Peyer's patch (tissue), 4 donors: ENCODE measurements around the gene ARCN1. TPM values are rescaled to one million over a fixed set of nuclear protein-coding genes. Genes with fewer than 3 reads are reported as not detected.
A peak's percentile ranks its signal among the peaks of the same experiment; 100 is the strongest.

ENCODE experiments used
- DNase-seq, 3 donors: peaks; one replicate each; pipeline ENCODE4 v3.0.0-alpha.2; 2017 to 2019
- H3K27ac ChIP-seq, 4 donors: fragments of 200-600 bp; sonication (generic); one replicate each; pipeline ENCODE4 v1.5.1; 2016 to 2019
- H3K27me3 ChIP-seq, 2 donors: fragments of 200-600 bp; sonication (generic); one replicate each; pipeline ENCODE4 v1.5.1; 2019
- H3K36me3 ChIP-seq, 3 donors: fragments of 200-600 bp; sonication (generic); one replicate each; pipeline ENCODE4 v1.5.1; 2016 to 2019
- H3K4me1 ChIP-seq, 4 donors: fragments of 200-600 bp; sonication (generic); one replicate each; pipeline ENCODE4 v1.5.1; 2016 to 2019
- H3K4me3 ChIP-seq, 4 donors: fragments of 200-600 bp; sonication (generic); 1 replicate in 3 of 4; 2 replicates in 1 of 4; pipeline ENCODE4 v1.5.1; 2016 to 2019; ENCODE audit warnings: mild to moderate bottlenecking in 1 of 4
- H3K9me3 ChIP-seq, 4 donors: fragments of 200-600 bp; sonication (generic); one replicate each; pipeline ENCODE4 v1.5.1; 2016 to 2019; ENCODE audit warnings: mild to moderate bottlenecking in 1 of 4
- POLR2A ChIP-seq, 2 donors: fragments of 450-650 bp; IDR thresholded peaks; one replicate each; pipeline ENCODE4 v1.5.1; 2017; ENCODE audit warnings: antibody characterized with exemption in 2 of 2, mild to moderate bottlenecking in 2 of 2, moderate library complexity in 2 of 2
- total RNA-seq, 4 donors: library from RNA; depleted of rRNA; stranded (reverse); fragments of >200 nt; gene quantifications; one replicate each; pipeline ENCODE4 v1.1.0, GENCODE V29; 2016
- TF ChIP-seq, protein P1 (sequence below), 6 experiments: fragments of 450-650 bp in 4 of 6; fragments of 200-600 bp in 2 of 6; sonication (generic) in 1 of 6; IDR thresholded peaks; one replicate each; pipeline ENCODE4 v1.5.1; 2017 to 2019; ENCODE audit warnings: antibody characterized with exemption in 6 of 6, mild to moderate bottlenecking in 3 of 6, moderate library complexity in 1 of 6

The ARCN1 gene
- total RNA-seq, 4 donors from 2014 or later = 54.5 to 116 (median 91.0) TPM

DNA sequence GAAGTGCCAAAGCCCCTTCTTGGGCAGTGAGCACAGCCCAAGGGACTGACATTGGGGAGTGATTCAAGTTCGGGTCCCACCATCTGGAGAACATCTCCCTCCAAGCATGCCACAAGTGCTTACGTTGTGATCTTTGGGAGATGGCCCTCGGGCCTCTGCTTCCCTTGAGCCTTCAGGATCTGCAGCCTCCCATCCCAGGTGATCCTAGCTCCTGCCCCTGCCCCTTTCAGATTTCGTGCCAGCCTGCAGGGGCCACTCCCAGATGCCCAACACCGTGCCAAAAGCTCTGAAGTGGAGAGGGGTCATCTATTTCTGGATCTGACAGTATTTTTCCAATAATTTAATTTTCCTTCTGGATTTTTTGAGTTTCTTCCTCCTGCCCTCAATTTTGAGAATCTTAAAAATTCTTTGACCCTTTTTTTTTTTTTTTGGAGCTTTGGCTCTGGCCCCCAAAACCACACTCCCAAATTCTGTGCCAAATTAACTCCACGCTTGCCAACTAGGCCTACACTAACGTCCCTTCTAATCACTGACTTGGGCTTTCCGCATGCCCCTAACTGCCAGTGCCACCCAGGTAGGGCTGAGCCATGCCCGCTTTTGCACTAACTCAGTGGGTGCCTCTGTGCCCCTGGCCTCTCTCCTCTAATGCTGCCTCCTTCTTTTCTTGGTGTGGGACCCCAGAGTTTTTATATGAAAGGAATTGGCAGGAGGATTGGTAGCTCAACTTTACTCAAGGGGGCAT is 60.5 kb downstream of the ARCN1 start:
- peaks cover 0 to 16% (median 0%) of the 10 kb centered on the region in 3 donors for H3K36me3 ChIP-seq
- no peak overlapping the region for H3K4me3 ChIP-seq
- DNase-seq = no peak
- TF ChIP-seq POLR2A (IDR thresholded peaks at IDR 0.05) = no peak
- TF ChIP-seq, protein P1, sequence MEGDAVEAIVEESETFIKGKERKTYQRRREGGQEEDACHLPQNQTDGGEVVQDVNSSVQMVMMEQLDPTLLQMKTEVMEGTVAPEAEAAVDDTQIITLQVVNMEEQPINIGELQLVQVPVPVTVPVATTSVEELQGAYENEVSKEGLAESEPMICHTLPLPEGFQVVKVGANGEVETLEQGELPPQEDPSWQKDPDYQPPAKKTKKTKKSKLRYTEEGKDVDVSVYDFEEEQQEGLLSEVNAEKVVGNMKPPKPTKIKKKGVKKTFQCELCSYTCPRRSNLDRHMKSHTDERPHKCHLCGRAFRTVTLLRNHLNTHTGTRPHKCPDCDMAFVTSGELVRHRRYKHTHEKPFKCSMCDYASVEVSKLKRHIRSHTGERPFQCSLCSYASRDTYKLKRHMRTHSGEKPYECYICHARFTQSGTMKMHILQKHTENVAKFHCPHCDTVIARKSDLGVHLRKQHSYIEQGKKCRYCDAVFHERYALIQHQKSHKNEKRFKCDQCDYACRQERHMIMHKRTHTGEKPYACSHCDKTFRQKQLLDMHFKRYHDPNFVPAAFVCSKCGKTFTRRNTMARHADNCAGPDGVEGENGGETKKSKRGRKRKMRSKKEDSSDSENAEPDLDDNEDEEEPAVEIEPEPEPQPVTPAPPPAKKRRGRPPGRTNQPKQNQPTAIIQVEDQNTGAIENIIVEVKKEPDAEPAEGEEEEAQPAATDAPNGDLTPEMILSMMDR (IDR thresholded peaks at IDR 0.05) = no peak
- H3K9me3 ChIP-seq = no peaks in the 10 kb centered on the region
- H3K27ac ChIP-seq = no peak overlapping the region
- no peaks in the 10 kb centered on the region for H3K27me3 ChIP-seq
- peaks cover 0 to 66% (median 4%) of the 10 kb centered on the region in 4 donors for H3K4me1 ChIP-seq

DNA sequence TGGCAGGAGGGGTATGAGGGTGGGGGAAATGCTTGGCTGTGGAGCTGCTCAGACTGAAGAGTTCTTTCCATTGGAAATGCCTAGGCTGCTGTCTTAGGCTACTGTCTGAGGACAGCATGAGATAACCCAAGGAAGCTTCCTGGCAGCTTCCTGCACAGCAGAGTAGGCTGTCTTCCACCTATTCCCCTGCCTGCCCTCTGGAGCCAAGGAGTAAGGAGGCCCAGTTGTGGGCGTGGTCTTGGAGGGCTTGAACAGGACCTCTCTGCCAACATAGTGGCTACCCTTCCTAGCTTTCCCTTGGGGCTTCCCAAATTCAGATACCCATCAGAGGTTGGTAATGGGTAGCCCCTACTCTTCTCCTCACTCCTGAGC is 61.1 kb downstream of the ARCN1 start:
- DNase-seq = no peak
- no peaks in the 10 kb centered on the region for H3K9me3 ChIP-seq
- no peaks in the 10 kb centered on the region for H3K27me3 ChIP-seq
- H3K36me3 ChIP-seq = peaks cover 0 to 11% (median 0%) of the 10 kb centered on the region in 3 donors
- no peak overlapping the region for H3K27ac ChIP-seq
- no peak overlapping the region for H3K4me3 ChIP-seq
- peaks cover 0 to 66% (median 4%) of the 10 kb centered on the region in 4 donors for H3K4me1 ChIP-seq
- TF ChIP-seq, protein P1 (IDR thresholded peaks at IDR 0.05) = no peak
- TF ChIP-seq POLR2A (IDR thresholded peaks at IDR 0.05) = no peak

DNA sequence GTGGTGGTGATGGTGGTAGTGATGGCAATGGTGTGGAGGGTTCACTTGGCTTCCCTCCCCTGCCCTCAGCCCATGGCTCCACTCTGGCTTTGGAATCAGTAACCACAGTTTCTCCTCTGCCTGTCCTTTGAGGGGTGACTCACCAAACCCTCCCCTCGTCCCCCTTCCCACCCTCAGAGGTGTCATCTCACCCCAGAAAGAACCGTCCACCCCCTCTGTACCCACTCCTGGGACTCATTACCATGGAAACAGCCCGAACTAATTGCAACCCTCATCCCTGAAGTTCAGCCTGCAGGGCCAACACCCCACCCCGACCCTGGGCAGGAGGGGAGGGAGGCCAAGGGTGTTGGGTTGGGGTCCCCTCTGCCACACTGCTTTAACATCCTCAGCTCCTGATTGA is 61.8 kb downstream of the ARCN1 start:
- H3K27me3 ChIP-seq = no peaks in the 10 kb centered on the region
- peaks cover 0 to 8% (median 0%) of the 10 kb centered on the region in 3 donors for H3K36me3 ChIP-seq
- DNase-seq = no peak
- no peaks in the 10 kb centered on the region for H3K9me3 ChIP-seq
- H3K4me1 ChIP-seq = peaks cover 0 to 66% (median 4%) of the 10 kb centered on the region in 4 donors
- TF ChIP-seq POLR2A (IDR thresholded peaks at IDR 0.05) = no peak
- TF ChIP-seq, protein P1 (IDR thresholded peaks at IDR 0.05) = no peak
- H3K27ac ChIP-seq = peak overlapping the region in 2 of 4 donors; percentile 46 to 63
- no peak overlapping the region for H3K4me3 ChIP-seq

DNA sequence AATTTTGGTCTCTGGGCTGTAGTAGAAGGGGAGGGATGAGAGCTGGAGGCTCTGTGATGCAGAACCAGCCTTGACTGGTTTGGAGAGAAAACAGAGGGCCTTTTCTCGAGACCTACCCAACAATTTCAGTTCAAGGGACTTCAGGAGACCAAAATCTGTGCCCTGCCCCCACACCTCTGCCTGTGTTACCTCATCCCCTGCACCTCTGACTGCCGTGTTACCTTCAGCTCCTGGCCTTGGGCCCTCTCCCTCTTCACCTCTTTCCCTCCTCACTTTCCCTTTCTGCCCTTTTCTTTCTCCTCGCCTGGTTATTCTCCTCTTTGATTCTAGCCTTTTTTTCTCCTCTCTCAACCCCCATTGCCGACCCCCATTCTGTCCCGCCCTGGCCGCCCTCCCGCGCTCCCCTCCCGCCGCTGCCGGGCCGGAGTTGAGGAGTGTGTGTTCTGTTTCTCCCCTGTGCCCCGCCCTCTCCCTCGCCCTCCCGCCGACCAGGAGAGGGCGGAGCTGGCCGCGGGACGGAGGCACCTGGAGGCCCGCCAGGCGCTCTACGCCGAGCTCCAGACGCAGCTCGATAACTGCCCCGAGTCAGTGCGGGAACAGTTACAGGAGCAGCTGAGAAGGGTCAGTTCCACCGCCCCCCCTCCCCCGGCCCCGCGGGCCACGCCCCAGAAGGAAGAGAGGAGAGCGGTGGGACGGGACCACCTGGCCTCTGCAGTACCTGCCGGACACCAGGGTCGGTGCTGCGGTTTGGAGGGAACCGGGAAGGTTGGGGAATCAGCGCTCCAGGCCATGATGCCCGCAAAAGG is 62.4 kb downstream of the ARCN1 start:
- TF ChIP-seq POLR2A (IDR thresholded peaks at IDR 0.05) = no peak
- TF ChIP-seq, protein P1 (IDR thresholded peaks at IDR 0.05) = peak in 3 of 6 experiments; percentile 38 to 57 (median 42)
- peak; percentile 32 to 89 (median 87) for DNase-seq
- H3K4me1 ChIP-seq = peaks cover 0 to 61% (median 4%) of the 10 kb centered on the region in 4 donors
- no peaks in the 10 kb centered on the region for H3K9me3 ChIP-seq
- H3K4me3 ChIP-seq = peak overlapping the region in 3 of 4 donors; percentile 15 to 42 (median 27)
- H3K36me3 ChIP-seq = peaks cover 0 to 8% (median 0%) of the 10 kb centered on the region in 3 donors
- H3K27ac ChIP-seq = peak overlapping the region in 3 of 4 donors; percentile 36 to 63 (median 46)
- H3K27me3 ChIP-seq = no peaks in the 10 kb centered on the region

DNA sequence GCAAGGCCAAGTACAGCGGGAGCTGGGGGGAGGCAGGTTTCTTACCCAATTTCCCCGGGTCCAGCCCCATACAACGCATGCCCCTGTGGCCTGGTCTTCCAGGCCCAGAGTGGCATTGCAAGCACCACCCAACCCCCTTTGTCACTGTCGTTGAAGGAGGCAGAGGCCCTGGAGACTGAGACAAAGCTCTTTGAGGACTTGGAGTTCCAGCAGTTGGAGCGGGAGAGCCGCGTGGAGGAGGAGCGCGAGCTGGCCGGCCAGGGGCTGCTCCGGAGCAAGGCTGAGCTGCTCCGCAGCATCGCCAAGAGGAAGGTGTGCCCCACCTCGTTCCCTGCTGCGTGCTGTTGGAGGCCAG is 63.0 kb downstream of the ARCN1 start:
- no peak for DNase-seq
- Histone ChIP-seq H3K4me3 (peak overlapping the region in 2 of 4 donors; percentile 27 to 42), H3K27ac (peak overlapping the region in 3 of 4 donors; percentile 36 to 63 (median 46)), H3K27me3 (no peaks in the 10 kb centered on the region), H3K9me3 (no peaks in the 10 kb centered on the region), H3K4me1 (peaks cover 0 to 60% (median 4%) of the 10 kb centered on the region in 4 donors), H3K36me3 (peaks cover 0 to 8% (median 0%) of the 10 kb centered on the region in 3 donors)
- TF ChIP-seq, protein P1 (IDR thresholded peaks at IDR 0.05) = no peak
- TF ChIP-seq POLR2A (IDR thresholded peaks at IDR 0.05) = no peak
